Hepatocyte (in vitro differentiated cells): ENCODE measurements around the gene PRKG1. TPM values are rescaled to one million over a fixed set of nuclear protein-coding genes. Genes with fewer than 3 reads are reported as not detected.

Experiments used
- DNase-seq: peaks from one replicate; pipeline ENCODE4 v3.0.0-alpha.2; 2016; ENCODE audit warnings: low spot score
- H2AFZ ChIP-seq: fragments of 200-600 bp; sonication (generic); 2 replicates; pipeline ENCODE4 v1.6.0; 2016; ENCODE audit warnings: antibody characterized with exemption, mild to moderate bottlenecking
- H3K27ac ChIP-seq: fragments of 200-600 bp; sonication (generic); 2 replicates; pipeline ENCODE4 v1.5.1; 2016; ENCODE audit warnings: mild to moderate bottlenecking
- H3K27me3 ChIP-seq: fragments of 200-600 bp; sonication (generic); 2 replicates; pipeline ENCODE4 v1.6.1; 2016
- H3K36me3 ChIP-seq: fragments of 200-600 bp; sonication (generic); replicated peaks from 2 replicates; pipeline ENCODE4 v1.5.1; 2016; ENCODE audit warnings: low read depth; ENCODE audit not compliant: insufficient read depth
- H3K4me1 ChIP-seq: fragments of 200-600 bp; sonication (generic); 2 replicates; pipeline ENCODE4 v1.5.1; 2016; ENCODE audit warnings: mild to moderate bottlenecking, moderate library complexity; ENCODE audit not compliant: insufficient read depth
- H3K4me2 ChIP-seq: fragments of 200-600 bp; sonication (generic); 2 replicates; pipeline ENCODE4 v1.6.0; 2016
- H3K4me3 ChIP-seq: fragments of 200-600 bp; sonication (generic); 2 replicates; pipeline ENCODE4 v1.5.1; 2016; ENCODE audit warnings: mild to moderate bottlenecking
- H3K79me2 ChIP-seq: fragments of 200-600 bp; sonication (generic); 2 replicates; pipeline ENCODE4 v1.6.0; 2017; ENCODE audit warnings: mild to moderate bottlenecking
- H3K9me2 ChIP-seq: fragments of 200-600 bp; sonication (generic); replicated peaks from 2 replicates; pipeline ENCODE4 v1.6.0; 2017; ENCODE audit warnings: mild to moderate bottlenecking; ENCODE audit not compliant: insufficient read depth
- H3K9me3 ChIP-seq: fragments of 200-600 bp; sonication (generic); 2 replicates; pipeline ENCODE4 v1.5.1; 2016; ENCODE audit warnings: low read depth, mild to moderate bottlenecking
- H4K20me1 ChIP-seq: fragments of 200-600 bp; sonication (generic); 2 replicates; pipeline ENCODE4 v1.6.0; 2016; ENCODE audit warnings: mild to moderate bottlenecking; ENCODE audit not compliant: insufficient read depth, poor library complexity, severe bottlenecking
- EZH2 ChIP-seq: fragments of 200-600 bp; sonication (generic); IDR thresholded peaks from 2 replicates; pipeline ENCODE4 v1.6.1; 2016; ENCODE audit warnings: antibody characterized with exemption, mild to moderate bottlenecking, borderline replicate concordance
- EZH2phosphoT487 ChIP-seq: fragments of 200-600 bp; sonication (generic); IDR thresholded peaks from one replicate; pipeline ENCODE4 v1.6.1; 2018; ENCODE audit warnings: antibody characterized with exemption, mild to moderate bottlenecking, low read depth, moderate library complexity; ENCODE audit not compliant: unreplicated experiment, severe bottlenecking
- WGBS: methylation state at CpG from one replicate; pipeline ENCODE4 v1.1.6; 2016; ENCODE audit warnings: low lambda C conversion rate; ENCODE audit errors: missing lambda C conversion rate; 5-methylcytosine and 5-hydroxymethylcytosine counted together
- polyA plus RNA-seq: library from polyadenylated mRNA; unstranded; fragments of >200 nt; fragmentation: Nextera tagmentation; extraction: Ambion mirVana; gene quantifications from 2 replicates; pipeline ENCODE4 v1.2.1, GENCODE V29; 2016
- total RNA-seq: library from RNA; depleted of rRNA; stranded (reverse); fragments of >200 nt; gene quantifications from 2 replicates; pipeline ENCODE4 v1.2.3, GENCODE V29; 2014
- TF ChIP-seq, protein P1 (sequence below): fragments of 200-600 bp; sonication (generic); IDR thresholded peaks from 2 replicates; pipeline ENCODE4 v1.5.1; 2016; ENCODE audit warnings: antibody characterized with exemption, mild to moderate bottlenecking; ENCODE audit not compliant: poor library complexity

PRKG1 gene
- total and polyA plus RNA-seq, 2 experiments from 2014 or later: 4.0 to 8.1 TPM

- Histone ChIP-seq H3K9me3 (no peaks in the 10 kb centered on the region), H3K9me2 (no peaks in the 10 kb centered on the region), H3K4me1 (no peaks in the 10 kb centered on the region), H3K79me2 (no peaks in the 10 kb centered on the region), H4K20me1 (no peaks in the 10 kb centered on the region), H3K4me3 (no peak overlapping the region), H3K27me3 (no peaks in the 10 kb centered on the region), H3K4me2 (no peak overlapping the region), H3K36me3 (no peaks in the 10 kb centered on the region), H3K27ac (no peak overlapping the region), H2AFZ (no peak overlapping the region)
- DNase-seq: no peak
- WGBS: 96% methylated on average over 3 of the region's 3 CpGs
- TF ChIP-seq EZH2 (no peak), EZH2phosphoT487 (no peak)
- TF ChIP-seq, protein P1, sequence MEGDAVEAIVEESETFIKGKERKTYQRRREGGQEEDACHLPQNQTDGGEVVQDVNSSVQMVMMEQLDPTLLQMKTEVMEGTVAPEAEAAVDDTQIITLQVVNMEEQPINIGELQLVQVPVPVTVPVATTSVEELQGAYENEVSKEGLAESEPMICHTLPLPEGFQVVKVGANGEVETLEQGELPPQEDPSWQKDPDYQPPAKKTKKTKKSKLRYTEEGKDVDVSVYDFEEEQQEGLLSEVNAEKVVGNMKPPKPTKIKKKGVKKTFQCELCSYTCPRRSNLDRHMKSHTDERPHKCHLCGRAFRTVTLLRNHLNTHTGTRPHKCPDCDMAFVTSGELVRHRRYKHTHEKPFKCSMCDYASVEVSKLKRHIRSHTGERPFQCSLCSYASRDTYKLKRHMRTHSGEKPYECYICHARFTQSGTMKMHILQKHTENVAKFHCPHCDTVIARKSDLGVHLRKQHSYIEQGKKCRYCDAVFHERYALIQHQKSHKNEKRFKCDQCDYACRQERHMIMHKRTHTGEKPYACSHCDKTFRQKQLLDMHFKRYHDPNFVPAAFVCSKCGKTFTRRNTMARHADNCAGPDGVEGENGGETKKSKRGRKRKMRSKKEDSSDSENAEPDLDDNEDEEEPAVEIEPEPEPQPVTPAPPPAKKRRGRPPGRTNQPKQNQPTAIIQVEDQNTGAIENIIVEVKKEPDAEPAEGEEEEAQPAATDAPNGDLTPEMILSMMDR: no peak
These were observed 574.8 kb downstream of the PRKG1 start for GRCh38 chr10:51649064-51649463.

GRCh38 chr10:51651063-51651462 is 576.8 kb downstream of the PRKG1 start:
- Histone ChIP-seq H2AFZ (no peak overlapping the region), H3K36me3 (no peaks in the 10 kb centered on the region), H3K4me1 (no peaks in the 10 kb centered on the region), H4K20me1 (no peaks in the 10 kb centered on the region), H3K27ac (no peak overlapping the region), H3K27me3 (no peaks in the 10 kb centered on the region), H3K9me2 (no peaks in the 10 kb centered on the region), H3K79me2 (no peaks in the 10 kb centered on the region), H3K4me2 (no peak overlapping the region), H3K9me3 (no peaks in the 10 kb centered on the region), H3K4me3 (no peak overlapping the region)
- WGBS: 93% methylated on average over 1 of the region's 1 CpG
- DNase-seq: no peak
- TF ChIP-seq EZH2phosphoT487: no peak
- TF ChIP-seq, protein P1: no peak
- no peak for TF ChIP-seq EZH2

DNA sequence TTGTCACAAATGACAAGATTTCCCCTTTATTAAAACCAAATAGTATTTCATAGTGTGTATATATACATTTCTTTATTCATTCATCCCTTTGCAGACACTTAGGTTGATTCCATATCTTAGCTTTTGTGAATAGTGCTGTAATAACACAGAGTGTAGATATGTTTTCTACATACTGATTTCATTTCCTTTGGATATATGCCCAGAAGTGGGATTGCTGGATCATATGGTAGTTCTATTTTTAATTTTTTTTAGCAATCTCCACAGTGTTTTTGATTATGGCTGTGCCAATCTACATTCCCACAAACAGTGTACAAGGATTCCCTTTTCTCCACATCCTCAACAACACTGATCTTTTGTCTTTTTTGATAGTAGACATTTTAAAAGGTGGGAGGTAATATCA is 578.7 kb downstream of the PRKG1 start:
- no peaks in the 10 kb centered on the region for H3K9me3 ChIP-seq
- H3K4me2 ChIP-seq: no peak overlapping the region
- H4K20me1 ChIP-seq: no peaks in the 10 kb centered on the region
- TF ChIP-seq EZH2phosphoT487 (no peak), EZH2 (no peak)
- TF ChIP-seq, protein P1: no peak
- H3K9me2 ChIP-seq: no peaks in the 10 kb centered on the region
- no peaks in the 10 kb centered on the region for H3K36me3 ChIP-seq
- H2AFZ ChIP-seq: no peak overlapping the region
- H3K27me3 ChIP-seq: no peaks in the 10 kb centered on the region
- no peak for DNase-seq
- H3K79me2 ChIP-seq: no peaks in the 10 kb centered on the region
- no peak overlapping the region for H3K4me3 ChIP-seq
- H3K27ac ChIP-seq: no peak overlapping the region
- no peaks in the 10 kb centered on the region for H3K4me1 ChIP-seq

- no peaks in the 10 kb centered on the region for H3K27me3 ChIP-seq
- H2AFZ ChIP-seq: no peak overlapping the region
- 80% methylated on average over 1 of the region's 1 CpG for WGBS
- no peaks in the 10 kb centered on the region for H3K9me2 ChIP-seq
- H3K79me2 ChIP-seq: no peaks in the 10 kb centered on the region
- H3K27ac ChIP-seq: no peak overlapping the region
- TF ChIP-seq EZH2phosphoT487 (no peak), EZH2 (no peak)
- TF ChIP-seq, protein P1: no peak
- no peak overlapping the region for H3K4me2 ChIP-seq
- H3K36me3 ChIP-seq: no peaks in the 10 kb centered on the region
- no peak overlapping the region for H3K4me3 ChIP-seq
- no peaks in the 10 kb centered on the region for H4K20me1 ChIP-seq
- DNase-seq: no peak
- H3K9me3 ChIP-seq: no peaks in the 10 kb centered on the region
- no peaks in the 10 kb centered on the region for H3K4me1 ChIP-seq
These were observed 580.6 kb downstream of the PRKG1 start for GRCh38 chr10:51654918-51655317.
